Measurements from ENCODE around the gene SEMA3F.

SEMA3F gene

DNA sequence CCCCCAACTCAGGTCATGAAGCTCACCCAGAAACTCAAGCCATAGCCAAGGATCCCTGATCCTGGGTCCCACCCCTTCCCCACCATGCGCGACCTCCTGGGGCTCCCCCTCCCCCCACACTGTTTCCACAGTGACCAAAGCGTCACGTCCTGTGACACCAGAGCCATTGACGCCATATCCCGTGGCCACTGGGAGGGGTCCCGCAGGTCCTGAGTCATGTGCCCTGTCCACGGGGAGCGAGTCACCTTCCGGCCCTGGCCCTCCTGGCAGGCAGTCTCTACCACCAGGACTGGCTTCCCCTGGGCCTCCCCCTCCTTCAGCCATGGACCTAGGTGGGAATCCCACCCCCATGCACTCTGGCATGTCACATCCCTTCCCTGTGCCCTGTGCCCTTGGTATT is 15.6 kb downstream of the SEMA3F start:
- no peak overlapping the region for H3K4me3 ChIP-seq (ENCODE audit: low read depth, low read length)
- TF ChIP-seq, protein P1, sequence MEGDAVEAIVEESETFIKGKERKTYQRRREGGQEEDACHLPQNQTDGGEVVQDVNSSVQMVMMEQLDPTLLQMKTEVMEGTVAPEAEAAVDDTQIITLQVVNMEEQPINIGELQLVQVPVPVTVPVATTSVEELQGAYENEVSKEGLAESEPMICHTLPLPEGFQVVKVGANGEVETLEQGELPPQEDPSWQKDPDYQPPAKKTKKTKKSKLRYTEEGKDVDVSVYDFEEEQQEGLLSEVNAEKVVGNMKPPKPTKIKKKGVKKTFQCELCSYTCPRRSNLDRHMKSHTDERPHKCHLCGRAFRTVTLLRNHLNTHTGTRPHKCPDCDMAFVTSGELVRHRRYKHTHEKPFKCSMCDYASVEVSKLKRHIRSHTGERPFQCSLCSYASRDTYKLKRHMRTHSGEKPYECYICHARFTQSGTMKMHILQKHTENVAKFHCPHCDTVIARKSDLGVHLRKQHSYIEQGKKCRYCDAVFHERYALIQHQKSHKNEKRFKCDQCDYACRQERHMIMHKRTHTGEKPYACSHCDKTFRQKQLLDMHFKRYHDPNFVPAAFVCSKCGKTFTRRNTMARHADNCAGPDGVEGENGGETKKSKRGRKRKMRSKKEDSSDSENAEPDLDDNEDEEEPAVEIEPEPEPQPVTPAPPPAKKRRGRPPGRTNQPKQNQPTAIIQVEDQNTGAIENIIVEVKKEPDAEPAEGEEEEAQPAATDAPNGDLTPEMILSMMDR (IDR thresholded peaks at IDR 0.05; ENCODE audit: borderline replicate concordance, insufficient read depth, low read depth, low read length) = no peak

DNA sequence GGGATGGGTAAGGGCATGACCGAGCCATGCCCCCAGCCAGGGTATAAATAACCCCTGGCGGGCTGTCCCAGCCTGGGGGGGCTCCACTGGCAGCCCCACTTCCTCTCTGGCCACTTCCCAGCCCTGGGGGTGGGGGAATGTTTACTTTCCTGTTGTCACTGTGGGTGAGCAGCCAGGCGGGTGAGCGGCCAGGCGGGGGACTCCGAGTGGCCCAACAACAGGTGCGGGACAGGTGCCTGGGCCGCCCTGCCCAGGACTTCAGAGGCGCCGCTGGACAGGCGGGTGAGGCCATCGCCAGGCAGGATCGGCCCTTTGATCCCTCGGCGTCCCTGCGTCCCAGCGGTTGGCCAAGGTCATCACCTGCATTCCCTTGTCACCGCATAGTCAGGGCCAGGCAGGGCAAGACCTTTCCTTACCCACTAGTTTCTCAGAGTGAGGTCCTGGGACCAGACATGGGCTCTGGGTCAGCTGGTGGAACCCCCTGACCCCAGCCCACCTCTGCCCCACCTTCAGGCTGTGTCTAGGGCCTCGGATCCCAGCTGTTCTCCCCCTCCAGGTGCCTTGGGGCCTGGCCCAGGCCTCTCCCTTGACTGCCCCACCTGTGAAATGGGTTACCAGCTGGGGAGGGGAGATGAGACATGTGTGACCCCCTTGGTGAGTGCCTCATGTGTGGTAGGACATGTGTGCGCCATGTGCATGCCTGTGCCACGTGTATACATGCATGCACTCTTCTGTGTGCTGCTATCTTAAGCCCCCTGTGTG is 16.6 kb downstream of the SEMA3F start:
- TF ChIP-seq, protein P1 (IDR thresholded peaks at IDR 0.05; ENCODE audit: borderline replicate concordance, insufficient read depth, low read depth, low read length) = no peak
- no peak overlapping the region for H3K4me3 ChIP-seq (ENCODE audit: low read depth, low read length)

DNA sequence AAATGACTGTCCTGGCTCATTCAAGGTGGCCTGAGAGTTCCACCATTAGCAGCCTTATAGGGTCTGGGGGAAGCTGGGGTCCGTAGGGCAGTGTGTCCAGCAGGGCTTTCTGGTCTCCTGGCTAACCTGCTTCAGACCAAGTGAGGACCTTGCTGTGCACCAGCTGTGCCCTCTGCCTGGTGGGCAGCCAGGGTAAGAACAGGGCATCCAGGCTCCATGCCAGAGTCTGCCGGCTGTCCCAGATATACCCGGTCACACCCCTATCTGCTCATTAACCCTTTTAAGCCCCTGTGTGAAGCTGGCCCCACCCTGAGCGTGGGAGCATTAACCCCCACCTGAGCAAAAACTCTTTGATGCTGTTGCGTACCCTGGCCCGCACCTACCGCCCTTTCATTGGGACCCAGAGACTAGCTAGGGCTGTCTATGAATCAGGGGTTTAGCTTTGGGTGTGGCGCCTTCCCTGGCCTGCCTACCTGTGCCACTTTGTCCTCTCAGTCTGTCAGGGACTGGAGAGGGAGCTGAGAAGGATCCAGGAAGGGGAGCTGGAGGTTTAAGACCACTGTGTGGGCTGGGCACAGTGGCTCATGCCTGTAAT is 17.6 kb downstream of the SEMA3F start:
- H3K4me3 ChIP-seq (ENCODE audit: low read depth, low read length) = no peak overlapping the region
- TF ChIP-seq, protein P1 (IDR thresholded peaks at IDR 0.05; ENCODE audit: borderline replicate concordance, insufficient read depth, low read depth, low read length) = no peak

DNA sequence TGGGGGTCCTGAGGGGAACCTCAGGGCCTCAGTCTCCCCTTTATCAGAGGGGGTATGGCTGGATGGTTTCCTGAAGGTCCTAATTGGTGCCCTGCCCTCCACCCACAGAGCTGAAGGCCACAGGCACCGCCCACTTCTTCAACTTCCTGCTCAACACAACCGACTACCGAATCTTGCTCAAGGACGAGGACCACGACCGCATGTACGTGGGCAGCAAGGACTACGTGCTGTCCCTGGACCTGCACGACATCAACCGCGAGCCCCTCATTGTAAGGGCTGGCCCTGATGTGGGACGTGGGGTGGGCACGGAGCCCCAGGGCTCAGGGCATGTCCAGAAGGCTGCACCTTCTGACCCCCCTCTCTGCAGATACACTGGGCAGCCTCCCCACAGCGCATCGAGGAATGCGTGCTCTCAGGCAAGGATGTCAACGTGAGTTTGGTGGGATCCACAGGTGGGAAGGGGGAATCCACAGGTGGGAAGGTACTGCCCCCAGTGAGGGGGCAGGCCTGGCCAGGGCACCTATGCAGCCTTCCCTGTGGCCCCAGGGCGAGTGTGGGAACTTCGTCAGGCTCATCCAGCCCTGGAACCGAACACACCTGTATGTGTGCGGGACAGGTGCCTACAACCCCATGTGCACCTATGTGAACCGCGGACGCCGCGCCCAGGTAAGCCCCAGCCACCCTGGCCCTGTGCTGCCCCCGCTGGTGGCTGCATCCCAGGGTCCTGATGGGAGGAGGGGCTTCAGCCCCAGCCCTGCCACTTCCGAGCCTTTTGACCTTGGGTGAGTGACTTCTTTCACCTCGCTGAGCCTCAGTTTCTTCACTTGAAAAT is 18.8 kb downstream of the SEMA3F start:
- H3K4me3 ChIP-seq (ENCODE audit: low read depth, low read length) = no peak overlapping the region
- TF ChIP-seq, protein P1 (IDR thresholded peaks at IDR 0.05; ENCODE audit: borderline replicate concordance, insufficient read depth, low read depth, low read length) = no peak

GRCh38 chr3:50174517-50174895 is 19.4 kb downstream of the SEMA3F start:
- TF ChIP-seq, protein P1 (IDR thresholded peaks at IDR 0.05; ENCODE audit: borderline replicate concordance, insufficient read depth, low read depth, low read length) = no peak
- H3K4me3 ChIP-seq (ENCODE audit: low read depth, low read length) = no peak overlapping the region

GRCh38 chr3:50174947-50175524 is 19.9 kb downstream of the SEMA3F start:
- TF ChIP-seq, protein P1 (IDR thresholded peaks at IDR 0.05; ENCODE audit: borderline replicate concordance, insufficient read depth, low read depth, low read length) = no peak
- H3K4me3 ChIP-seq (ENCODE audit: low read depth, low read length) = no peak overlapping the region

All from GM12875 (cell line).